CD4-positive, alpha-beta T cell treated with Interleukin-4 for 1 hour (primary cell): ENCODE measurements around the gene C11orf65.
A peak's percentile ranks its signal among the peaks of the same experiment; 100 is the strongest.

Source experiments
- DNase-seq, 2 donors: peaks; one replicate each; pipeline ENCODE4 v3.0.0-alpha.2; 2020 to 2022

C11orf65 gene

GRCh38 chr11:108467091-108467823 is at the start of gene C11orf65:
TSS of gene C11orf65 (minus strand) at chr11:108467529. CDS start at chr11:108461559, 5,970 bp downstream.
- peak; percentile 97 to 98 for DNase-seq

DNA sequence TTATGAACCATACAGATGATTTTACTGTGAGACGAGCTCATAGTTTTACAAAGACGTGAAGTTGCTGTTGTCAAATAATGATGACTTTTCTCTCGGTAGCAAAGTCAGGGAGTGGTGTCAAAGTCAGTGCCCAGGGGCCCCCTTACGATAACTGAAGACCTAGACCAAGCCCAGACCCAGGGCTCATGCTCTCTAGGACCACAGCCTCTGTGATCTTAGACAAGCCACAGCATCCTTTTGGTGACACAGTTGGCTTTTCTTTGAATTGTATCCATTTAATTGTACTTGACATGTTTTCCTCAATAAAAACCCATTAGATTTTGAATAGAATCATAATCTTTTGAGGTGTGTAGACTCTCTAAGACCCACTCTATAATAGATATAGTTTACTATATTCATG is 48.8 kb upstream of the C11orf65 start:
- no peak for DNase-seq

DNA sequence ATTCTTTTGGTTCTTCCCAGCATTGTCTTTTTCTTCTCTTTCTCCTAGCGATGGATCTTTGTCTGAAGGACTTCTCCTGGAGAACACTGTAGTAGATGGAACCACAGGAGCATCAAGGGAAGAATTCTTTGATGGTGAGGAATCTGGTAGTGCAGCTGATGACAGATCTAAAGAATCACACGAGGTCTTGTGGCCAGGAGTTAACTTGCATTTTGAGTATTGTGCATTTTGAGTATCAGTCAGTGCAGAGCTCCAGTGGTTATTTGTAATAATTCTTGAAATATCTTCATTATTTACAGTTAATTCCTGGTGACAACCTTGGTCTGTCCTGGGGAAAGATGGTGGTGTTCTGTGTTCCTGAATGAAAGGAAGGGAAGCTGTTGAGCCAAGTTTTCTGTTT is 45.4 kb upstream of the C11orf65 start:
- no peak for DNase-seq

GRCh38 chr11:108511851-108512474 is 44.6 kb upstream of the C11orf65 start:
- DNase-seq: no peak

GRCh38 chr11:108508653-108509593 is 41.6 kb upstream of the C11orf65 start:
- DNase-seq: no peak

GRCh38 chr11:108501396-108501795 is 34.1 kb upstream of the C11orf65 start:
- DNase-seq: no peak

GRCh38 chr11:108500721-108501120 is 33.4 kb upstream of the C11orf65 start:
- no peak for DNase-seq

DNA sequence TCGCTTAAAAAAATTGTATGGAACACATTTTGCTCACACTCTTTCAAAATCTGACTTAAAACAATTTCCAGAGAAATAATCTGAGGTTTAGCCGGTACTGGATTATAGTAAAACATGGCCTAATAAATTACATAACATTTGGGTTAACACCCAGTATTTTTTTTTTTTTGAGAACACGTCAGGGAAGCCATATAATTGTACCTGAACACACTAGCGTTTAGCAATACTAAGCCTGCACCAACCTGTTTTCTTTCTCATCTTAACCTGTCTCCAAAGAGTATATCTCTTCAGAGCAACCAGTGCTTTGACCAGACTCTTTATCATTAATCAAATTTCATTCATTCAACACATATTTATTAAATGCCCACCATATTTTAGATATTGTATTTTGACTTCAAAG is 32.8 kb upstream of the C11orf65 start:
- DNase-seq: no peak

DNA sequence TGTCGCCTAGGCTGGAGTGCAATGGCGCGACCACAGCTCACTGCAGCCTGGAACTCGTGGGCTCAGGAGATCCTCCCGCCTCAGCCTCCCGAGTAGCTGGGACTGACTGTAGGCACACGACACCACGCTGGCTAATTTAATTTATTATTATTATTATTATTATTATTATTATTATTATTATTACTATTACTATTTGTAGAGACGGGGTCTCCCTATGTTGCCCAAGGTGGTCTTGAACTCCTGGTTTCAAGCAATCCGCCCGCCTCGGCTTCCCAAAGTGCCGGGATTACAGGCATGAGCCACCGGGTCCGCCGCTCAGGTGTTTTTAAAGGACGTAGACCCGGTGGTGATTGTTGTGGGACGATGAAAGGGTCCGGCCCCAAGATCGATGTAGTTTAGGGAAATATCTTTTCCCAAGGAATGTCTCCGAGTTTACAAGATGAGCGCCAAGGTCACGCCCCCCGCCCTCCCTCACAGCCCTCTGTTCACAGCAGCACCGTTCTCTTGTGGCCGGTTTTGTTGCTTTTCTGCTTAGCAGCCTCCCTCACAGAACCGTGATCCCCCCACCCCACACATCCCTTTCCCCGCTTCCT is 31.6 kb upstream of the C11orf65 start:
- DNase-seq: no peak

- peak; percentile 30 to 44 for DNase-seq
These were observed 30.9 kb upstream of the C11orf65 start, which contains the start of gene POGLUT3 for GRCh38 chr11:108498046-108498815. TSS of gene POGLUT3 (minus strand) at chr11:108498384. CDS start at chr11:108498366, 18 bp downstream.

GRCh38 chr11:108497317-108498045 is 30.2 kb upstream of the C11orf65 start:
- peak; percentile 78 to 86 for DNase-seq

DNA sequence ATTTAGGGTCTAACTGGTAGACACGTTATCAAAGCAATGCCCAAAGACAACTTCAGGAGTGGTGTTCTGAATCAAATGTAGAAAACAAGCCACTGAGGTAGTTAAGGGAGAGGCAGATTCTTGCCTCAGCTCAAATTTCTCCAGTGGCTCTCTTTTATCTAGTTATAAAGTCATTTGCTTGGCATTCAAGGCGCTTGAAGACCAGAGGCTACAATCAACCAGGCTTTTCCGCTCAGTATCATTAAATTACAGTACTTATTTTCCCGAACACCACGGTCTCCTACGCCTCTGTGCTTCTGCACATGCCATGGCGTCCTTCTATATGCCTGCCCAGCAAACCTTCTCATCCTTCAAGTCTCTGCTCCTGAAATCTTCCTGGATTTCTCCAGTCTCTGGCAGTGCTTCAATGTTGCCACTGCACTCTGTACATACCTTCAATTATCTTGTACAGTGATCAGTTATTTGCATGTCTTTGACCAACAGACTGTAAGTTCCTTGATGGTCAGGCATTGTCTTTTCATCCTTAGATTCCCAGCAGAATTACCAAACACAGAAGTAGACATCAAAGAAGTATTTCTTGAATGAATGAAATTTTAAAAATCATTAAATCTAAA is 29.4 kb upstream of the C11orf65 start:
- DNase-seq: no peak

- no peak for DNase-seq
These were observed 28.0 kb upstream of the C11orf65 start for GRCh38 chr11:108495326-108495725.

DNA sequence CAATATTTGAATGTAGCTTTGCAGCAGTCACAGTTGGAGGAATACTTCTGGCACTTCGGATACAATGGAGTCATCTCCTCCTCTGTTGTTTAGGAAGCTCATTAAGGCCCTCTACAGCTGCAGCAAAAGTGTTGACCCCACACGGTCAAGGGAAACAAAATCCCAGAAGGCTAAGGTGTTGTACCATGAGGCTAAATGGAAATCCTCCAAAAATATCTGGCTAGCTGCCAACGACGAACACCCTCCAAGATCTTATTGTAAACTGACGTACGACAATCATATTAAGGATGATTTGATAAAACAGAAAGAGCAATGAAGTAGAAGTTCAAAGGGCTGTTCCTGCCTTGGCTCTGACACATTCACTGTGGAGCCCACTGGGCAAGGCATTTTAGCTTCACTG is 26.9 kb upstream of the C11orf65 start:
- DNase-seq: no peak

GRCh38 chr11:108491936-108492335 is 24.6 kb upstream of the C11orf65 start:
- DNase-seq: no peak

DNA sequence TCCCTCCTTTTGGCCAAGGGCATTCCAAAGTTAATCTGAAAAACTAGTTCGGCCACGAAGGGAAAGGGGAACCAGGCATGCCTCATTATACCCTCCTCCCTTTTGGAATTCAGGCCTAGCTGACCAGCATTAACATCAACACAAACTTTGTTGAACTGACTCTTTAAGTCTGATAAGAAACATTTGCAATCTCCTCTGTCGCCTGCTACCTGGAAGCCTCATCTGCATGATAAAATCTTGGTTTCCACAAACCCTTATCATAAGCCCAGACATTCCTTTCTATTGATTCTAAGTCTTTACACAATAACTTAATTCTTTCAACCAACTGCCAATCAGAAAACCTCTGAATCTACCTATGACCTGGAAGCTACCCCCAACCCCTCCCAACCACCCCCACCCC is 19.5 kb upstream of the C11orf65 start:
- no peak for DNase-seq

DNA sequence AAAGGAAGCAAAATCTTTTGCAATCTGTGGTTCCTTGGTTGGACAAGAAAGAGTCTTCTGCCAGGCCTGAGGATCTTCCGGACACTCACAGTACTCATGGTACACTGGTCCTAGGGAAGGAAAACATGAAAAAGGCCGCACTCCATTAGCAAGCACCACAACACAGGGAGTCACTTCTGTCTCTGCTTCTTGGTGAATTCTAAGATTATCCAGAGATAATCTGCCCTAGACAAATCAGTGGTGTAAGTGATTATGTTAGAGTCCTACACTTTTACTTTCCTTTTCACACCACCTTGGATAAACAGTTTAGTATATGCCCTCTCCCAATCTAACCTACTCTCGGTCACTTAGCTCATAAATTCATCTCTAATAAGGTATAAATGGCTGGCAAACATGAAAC is 19.0 kb upstream of the C11orf65 start:
- no peak for DNase-seq

- DNase-seq: no peak
These were observed 15.8 kb upstream of the C11orf65 start for GRCh38 chr11:108483163-108483562.

DNA sequence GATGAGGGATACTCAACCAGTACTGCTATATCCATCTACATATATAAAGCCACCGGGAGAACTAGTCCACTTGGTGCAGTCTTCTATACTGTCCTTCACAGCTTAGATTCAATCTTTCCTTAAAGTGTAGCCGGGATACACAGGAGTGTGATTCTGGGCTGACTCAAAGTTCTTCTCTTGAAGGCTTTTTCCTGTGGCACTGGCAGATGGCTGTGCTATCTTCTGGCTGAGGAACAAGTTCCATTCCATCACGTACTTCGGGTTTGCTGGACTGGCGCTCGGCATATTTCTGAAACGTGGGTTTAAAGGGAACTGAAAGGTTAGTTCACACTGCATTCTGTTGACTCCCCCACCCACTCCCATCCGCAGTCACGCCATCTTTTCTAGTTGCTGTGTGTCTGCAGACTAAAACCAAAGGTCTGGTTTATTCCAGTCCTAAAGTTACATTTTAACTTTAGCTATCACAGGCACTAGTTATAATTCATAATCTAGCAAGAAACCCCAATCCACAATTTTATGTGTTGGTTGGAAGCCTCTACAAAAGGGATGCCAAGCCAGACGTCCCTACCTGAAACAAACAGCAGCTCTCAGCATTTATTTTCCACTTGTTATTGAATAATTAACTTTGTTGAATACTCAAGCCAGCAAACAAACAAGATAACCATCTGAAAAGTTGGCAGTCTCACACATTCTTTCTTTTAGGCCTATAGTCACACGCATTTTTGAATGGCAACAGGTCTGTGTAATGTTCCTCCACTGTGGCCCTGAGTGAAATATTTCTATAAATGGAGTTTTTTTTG is 7.5 kb upstream of the C11orf65 start:
- no peak for DNase-seq

DNA sequence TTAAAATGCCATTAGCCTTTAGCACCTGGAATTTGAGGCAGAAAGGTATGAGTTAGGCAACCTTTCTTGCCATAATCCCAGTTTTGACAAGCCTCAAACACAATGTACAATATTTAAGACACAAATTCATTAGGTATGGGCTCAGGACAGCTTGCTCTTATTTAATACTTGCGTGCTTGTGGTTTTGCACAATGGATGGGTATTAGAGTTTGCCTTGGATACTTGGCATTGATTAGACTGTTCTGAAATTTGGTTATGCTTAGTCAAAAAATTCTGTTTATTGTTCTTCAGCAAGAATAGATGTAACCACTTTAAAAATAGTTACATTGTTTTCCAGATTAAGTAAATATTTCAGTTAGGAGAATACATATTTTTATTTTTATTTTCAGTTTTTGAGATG is 5.4 kb upstream of the C11orf65 start:
- DNase-seq: no peak
